HG03196 (cell line): ENCODE measurements around the gene SH3BP2.
"Not testable (repeated sequence)": the region's sequence is repeated elsewhere in the genome, so short reads cannot be mapped to it uniquely, and the experiment has no call there.

Source experiments
- ATAC-seq: cut with Tn5 transposase; IDR thresholded peaks from one replicate; pipeline ENCODE4 v1.9.1; 2021; ENCODE audit not compliant: unreplicated experiment

The SH3BP2 gene

GRCh38 chr4:2762486-2763370, 30.2 kb upstream of the SH3BP2 start:
- not testable (repeated sequence) for ATAC-seq

- no peak for ATAC-seq
Measured at GRCh38 chr4:2763511-2763967, 29.3 kb upstream of the SH3BP2 start.

GRCh38 chr4:2765832-2766526, 26.9 kb upstream of the SH3BP2 start:
- no peak for ATAC-seq

- ATAC-seq, result no peak
Measured at GRCh38 chr4:2767046-2767704, 25.7 kb upstream of the SH3BP2 start.

- no peak for ATAC-seq
Measured at GRCh38 chr4:2767705-2768074, 25.2 kb upstream of the SH3BP2 start.

GRCh38 chr4:2768124-2768523, 24.8 kb upstream of the SH3BP2 start:
- ATAC-seq, result no peak

- no peak for ATAC-seq
Measured at GRCh38 chr4:2768921-2769336, 24.0 kb upstream of the SH3BP2 start.

GRCh38 chr4:2771264-2771663, 21.6 kb upstream of the SH3BP2 start:
- ATAC-seq, result no peak

GRCh38 chr4:2780643-2781042, 12.2 kb upstream of the SH3BP2 start:
- not testable (repeated sequence) for ATAC-seq

GRCh38 chr4:2781911-2782310, 11.0 kb upstream of the SH3BP2 start:
- ATAC-seq, result no peak

- ATAC-seq, result no peak
Measured at GRCh38 chr4:2783790-2784189, 9.1 kb upstream of the SH3BP2 start.

- ATAC-seq, result no peak
Measured at GRCh38 chr4:2785613-2786012, 7.3 kb upstream of the SH3BP2 start.

- no peak for ATAC-seq
Measured at GRCh38 chr4:2786152-2786671, 6.7 kb upstream of the SH3BP2 start.

- ATAC-seq, result peak; percentile 10
Measured at GRCh38 chr4:2786794-2787229, 6.1 kb upstream of the SH3BP2 start.

- peak; percentile 56 for ATAC-seq
Measured at GRCh38 chr4:2787230-2788100, 5.4 kb upstream of the SH3BP2 start.

- ATAC-seq, result no peak
Measured at GRCh38 chr4:2788101-2788500, 4.8 kb upstream of the SH3BP2 start.

GRCh38 chr4:2788532-2789103, 4.3 kb upstream of the SH3BP2 start:
- ATAC-seq, result no peak

GRCh38 chr4:2789351-2789750, 3.5 kb upstream of the SH3BP2 start:
- ATAC-seq, result no peak

GRCh38 chr4:2789793-2790582, 2.9 kb upstream of the SH3BP2 start:
- no peak for ATAC-seq
